Vagina (tissue), 2 donors: ENCODE results near the gene HAPLN2.

Experiments used
- CTCF ChIP-seq, 3 experiments: fragments of 450-650 bp in 2 of 3; fragments of 200-600 bp in 1 of 3; sonication (generic) in 1 of 3; IDR thresholded peaks; one replicate each; pipeline ENCODE4 v1.5.1; 2017 to 2019; ENCODE audit warnings: antibody characterized with exemption in 3 of 3, mild to moderate bottlenecking in 2 of 3, moderate library complexity in 2 of 3
- POLR2A ChIP-seq, 2 donors: fragments of 450-650 bp; IDR thresholded peaks; one replicate each; pipeline ENCODE4 v1.6.1; 2017; ENCODE audit warnings: antibody characterized with exemption in 2 of 2, mild to moderate bottlenecking in 2 of 2, moderate library complexity in 2 of 2
- POLR2AphosphoS5 ChIP-seq, 2 donors: sonication (generic); formaldehyde crosslinking; IDR thresholded peaks; one replicate each; pipeline ENCODE4 v1.9.0; 2017; ENCODE audit warnings: antibody characterized with exemption in 2 of 2, mild to moderate bottlenecking in 2 of 2, low read depth in 1 of 2; ENCODE audit not compliant: insufficient read depth in 1 of 2

GRCh38 chr1:156670791-156671190 lies 51.6 kb downstream of the HAPLN2 start:
- TF ChIP-seq CTCF (IDR thresholded peaks at IDR 0.05) (no peak), POLR2A (IDR thresholded peaks at IDR 0.05) (no peak), POLR2AphosphoS5 (IDR thresholded peaks at IDR 0.05; ENCODE audit: insufficient read depth in 1 of 2, low read depth in 1 of 2) (no peak)
